ENCODE measurements around the gene COA5.

GRCh38 chr2:98559581-98559980, 48.7 kb downstream of the COA5 start:
- no peak for TF ChIP-seq POLR2A (IDR thresholded peaks at IDR 0.05; ENCODE audit: low read length)
- TF ChIP-seq GATA1 (IDR thresholded peaks at IDR 0.05; ENCODE audit: low read depth, low read length) = no peak
